HFFc6 (cell line): ENCODE data around the gene KAT2B. TPM values are rescaled to one million over a fixed set of nuclear protein-coding genes. Genes with fewer than 3 reads are reported as not detected.

Experiments used
- DNase-seq: peaks from one replicate; pipeline ENCODE4 v3.0.0-alpha.2; 2018
- H3K27ac Mint-ChIP-seq: 2 replicates; pipeline ENCODE4 v1.8.0; 2020; ENCODE audit warnings: mild to moderate bottlenecking, mixed read lengths
- H3K27me3 Mint-ChIP-seq: 2 replicates; pipeline ENCODE4 v1.8.0; 2021; ENCODE audit warnings: mild to moderate bottlenecking, moderate library complexity, mixed read lengths; ENCODE audit not compliant: insufficient read depth
- H3K36me3 Mint-ChIP-seq: 2 replicates; pipeline ENCODE4 v1.8.0; 2021; ENCODE audit warnings: low read depth, mixed read lengths
- H3K4me1 Mint-ChIP-seq: 2 replicates; pipeline ENCODE4 v1.8.0; 2020; ENCODE audit warnings: low read depth, mixed read lengths
- H3K4me3 Mint-ChIP-seq: 2 replicates; pipeline ENCODE4 v1.8.0; 2020; ENCODE audit warnings: mild to moderate bottlenecking, moderate library complexity, mixed read lengths
- H3K9me3 Mint-ChIP-seq: 2 replicates; pipeline ENCODE4 v1.8.0; 2020; ENCODE audit warnings: mild to moderate bottlenecking, mixed read lengths
- microRNA-seq: library from miRNA; unstranded; fragments of <30 nt; microRNA quantifications from one replicate; pipeline ENCODE4, GENCODE V29; 2019
- total RNA-seq, 6 experiments: library from RNA; stranded (reverse); fragmentation: NEBNext Ultra II Directional; extraction: Animal tissue kit (Norgen Biotek cat#: 25700); gene quantifications; 2 replicates in 1 of 6; 3 replicates in 5 of 6; pipeline ENCODE4 v1.2.3, GENCODE V29; 2021
- TF ChIP-seq, protein P1 (sequence below): fragments of 200-600 bp; sonication (generic); IDR thresholded peaks from 2 replicates; pipeline ENCODE4 v1.5.0; 2021; ENCODE audit warnings: antibody characterized with exemption, mild to moderate bottlenecking

The KAT2B gene
- total RNA-seq, 6 experiments from 2014 or later = 8.3 to 17.3 (median 12.5) TPM

DNA sequence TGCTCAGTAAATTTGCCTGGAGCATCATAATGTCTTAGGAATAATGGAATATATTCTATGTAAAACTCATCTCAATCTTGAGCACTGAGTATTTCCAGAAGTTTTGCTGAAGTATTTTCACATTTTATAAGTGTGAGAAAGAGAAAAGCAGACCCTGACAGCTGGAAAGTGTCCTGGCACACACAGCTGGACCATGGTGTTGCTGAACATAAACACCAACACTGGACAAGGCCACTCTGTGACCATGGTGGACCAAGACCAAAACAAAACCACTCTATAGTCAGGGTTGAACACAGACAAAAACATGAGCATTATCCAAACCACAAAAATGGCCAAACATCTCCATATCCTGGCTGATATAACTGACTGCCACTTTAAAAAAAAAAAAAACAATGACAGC lies 160.9 kb downstream of the KAT2B start:
- Mint-ChIP-seq H3K27me3 (no peaks in the 10 kb centered on the region; the same call in 1 of the 2 replicates), H3K4me1 (no peaks in the 10 kb centered on the region), H3K27ac (no peak overlapping the region), H3K36me3 (no peaks in the 10 kb centered on the region), H3K4me3 (no peak overlapping the region), H3K9me3 (no peaks in the 10 kb centered on the region)
- no peak for DNase-seq
- TF ChIP-seq, protein P1, sequence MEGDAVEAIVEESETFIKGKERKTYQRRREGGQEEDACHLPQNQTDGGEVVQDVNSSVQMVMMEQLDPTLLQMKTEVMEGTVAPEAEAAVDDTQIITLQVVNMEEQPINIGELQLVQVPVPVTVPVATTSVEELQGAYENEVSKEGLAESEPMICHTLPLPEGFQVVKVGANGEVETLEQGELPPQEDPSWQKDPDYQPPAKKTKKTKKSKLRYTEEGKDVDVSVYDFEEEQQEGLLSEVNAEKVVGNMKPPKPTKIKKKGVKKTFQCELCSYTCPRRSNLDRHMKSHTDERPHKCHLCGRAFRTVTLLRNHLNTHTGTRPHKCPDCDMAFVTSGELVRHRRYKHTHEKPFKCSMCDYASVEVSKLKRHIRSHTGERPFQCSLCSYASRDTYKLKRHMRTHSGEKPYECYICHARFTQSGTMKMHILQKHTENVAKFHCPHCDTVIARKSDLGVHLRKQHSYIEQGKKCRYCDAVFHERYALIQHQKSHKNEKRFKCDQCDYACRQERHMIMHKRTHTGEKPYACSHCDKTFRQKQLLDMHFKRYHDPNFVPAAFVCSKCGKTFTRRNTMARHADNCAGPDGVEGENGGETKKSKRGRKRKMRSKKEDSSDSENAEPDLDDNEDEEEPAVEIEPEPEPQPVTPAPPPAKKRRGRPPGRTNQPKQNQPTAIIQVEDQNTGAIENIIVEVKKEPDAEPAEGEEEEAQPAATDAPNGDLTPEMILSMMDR = no peak

Small RNA genes lying within 50 kb of the gene (microRNA-seq; reads per million reads assigned to microRNA genes)
- gene MIR3135A = not detected

Other genes starting within 250 kb of the KAT2B start
- gene EFHB, start 106.2 kb upstream of the KAT2B start, total RNA-seq = 1 to 10 TPM in 1 of 6 experiments, under 1 TPM in 4, not detected in 1; 0.40 to 1.2 (median 0.59) TPM
- 10 to 100 TPM; 56.7 to 71.1 (median 66.0) TPM for gene RAB5A, start 93.3 kb upstream of the KAT2B start, total RNA-seq
- gene PP2D1, start 28.2 kb upstream of the KAT2B start, total RNA-seq = not detected
- 10 to 100 TPM in 5 of 6 experiments, 1 to 10 TPM in 1; 5.6 to 14.3 (median 12.0) TPM for gene SGO1, start 145.8 kb downstream of the KAT2B start, total RNA-seq